Type B pancreatic cell (in vitro differentiated cells): ENCODE results near the gene KRTAP10-10. TPM values are rescaled to one million over a fixed set of nuclear protein-coding genes. Genes with fewer than 3 reads are reported as not detected.
"Not testable (repeated sequence)": the region's sequence is repeated elsewhere in the genome, so short reads cannot be mapped to it uniquely, and the experiment has no call there.

ENCODE experiments used
- DNase-seq: peaks from one replicate; pipeline ENCODE4 v3.0.0; 2021; ENCODE audit warnings: mixed read lengths; ENCODE audit not compliant: unreplicated experiment; ENCODE audit errors: extremely low spot score
- H3K27ac Mint-ChIP-seq: 2 replicates; pipeline ENCODE4 v1.8.0; 2021; ENCODE audit warnings: mild to moderate bottlenecking, mixed read lengths
- H3K27me3 Mint-ChIP-seq: 2 replicates; pipeline ENCODE4 v1.8.0; 2021; ENCODE audit warnings: mixed read lengths
- H3K36me3 Mint-ChIP-seq: 2 replicates; pipeline ENCODE4 v1.8.0; 2021; ENCODE audit warnings: mixed read lengths
- H3K4me1 Mint-ChIP-seq: one replicate; pipeline ENCODE4 v1.8.0; 2021; ENCODE audit warnings: mixed read lengths; ENCODE audit not compliant: unreplicated experiment
- H3K4me3 Mint-ChIP-seq: 2 replicates; pipeline ENCODE4 v1.8.0; 2021; ENCODE audit warnings: mild to moderate bottlenecking, mixed read lengths
- H3K9me3 Mint-ChIP-seq: 2 replicates; pipeline ENCODE4 v1.8.0; 2021; ENCODE audit warnings: mixed read lengths
- total RNA-seq: library from RNA; stranded (reverse); gene quantifications from 2 replicates; pipeline ENCODE4 v1.2.1, GENCODE V29; 2021; ENCODE audit warnings: low replicate concordance
- TF ChIP-seq, protein P1 (sequence below): fragments of 200-600 bp; sonication (generic); conservative IDR thresholded peaks from 2 replicates; pipeline ENCODE4 v1.5.0; 2021; ENCODE audit warnings: antibody characterized with exemption, mild to moderate bottlenecking

Gene KRTAP10-10
- total RNA-seq, 1 donor from 2014 or later: not detected

- Mint-ChIP-seq H3K4me1 (peaks cover 12% of the 10 kb centered on the region), H3K36me3 (no peaks in the 10 kb centered on the region), H3K27me3 (peaks cover 3% of the 10 kb centered on the region), H3K4me3 (no peak overlapping the region), H3K9me3 (peaks cover 13% of the 10 kb centered on the region), H3K27ac (peak overlapping the region; percentile 36)
- TF ChIP-seq, protein P1, sequence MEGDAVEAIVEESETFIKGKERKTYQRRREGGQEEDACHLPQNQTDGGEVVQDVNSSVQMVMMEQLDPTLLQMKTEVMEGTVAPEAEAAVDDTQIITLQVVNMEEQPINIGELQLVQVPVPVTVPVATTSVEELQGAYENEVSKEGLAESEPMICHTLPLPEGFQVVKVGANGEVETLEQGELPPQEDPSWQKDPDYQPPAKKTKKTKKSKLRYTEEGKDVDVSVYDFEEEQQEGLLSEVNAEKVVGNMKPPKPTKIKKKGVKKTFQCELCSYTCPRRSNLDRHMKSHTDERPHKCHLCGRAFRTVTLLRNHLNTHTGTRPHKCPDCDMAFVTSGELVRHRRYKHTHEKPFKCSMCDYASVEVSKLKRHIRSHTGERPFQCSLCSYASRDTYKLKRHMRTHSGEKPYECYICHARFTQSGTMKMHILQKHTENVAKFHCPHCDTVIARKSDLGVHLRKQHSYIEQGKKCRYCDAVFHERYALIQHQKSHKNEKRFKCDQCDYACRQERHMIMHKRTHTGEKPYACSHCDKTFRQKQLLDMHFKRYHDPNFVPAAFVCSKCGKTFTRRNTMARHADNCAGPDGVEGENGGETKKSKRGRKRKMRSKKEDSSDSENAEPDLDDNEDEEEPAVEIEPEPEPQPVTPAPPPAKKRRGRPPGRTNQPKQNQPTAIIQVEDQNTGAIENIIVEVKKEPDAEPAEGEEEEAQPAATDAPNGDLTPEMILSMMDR: no peak
- DNase-seq: no peak
Measured at GRCh38 chr21:44598061-44598460, 39.1 kb upstream of the KRTAP10-10 start.

- H3K4me1 Mint-ChIP-seq: peaks cover 8% of the 10 kb centered on the region
Measured at GRCh38 chr21:44599264-44600029, 37.7 kb upstream of the KRTAP10-10 start.

DNA sequence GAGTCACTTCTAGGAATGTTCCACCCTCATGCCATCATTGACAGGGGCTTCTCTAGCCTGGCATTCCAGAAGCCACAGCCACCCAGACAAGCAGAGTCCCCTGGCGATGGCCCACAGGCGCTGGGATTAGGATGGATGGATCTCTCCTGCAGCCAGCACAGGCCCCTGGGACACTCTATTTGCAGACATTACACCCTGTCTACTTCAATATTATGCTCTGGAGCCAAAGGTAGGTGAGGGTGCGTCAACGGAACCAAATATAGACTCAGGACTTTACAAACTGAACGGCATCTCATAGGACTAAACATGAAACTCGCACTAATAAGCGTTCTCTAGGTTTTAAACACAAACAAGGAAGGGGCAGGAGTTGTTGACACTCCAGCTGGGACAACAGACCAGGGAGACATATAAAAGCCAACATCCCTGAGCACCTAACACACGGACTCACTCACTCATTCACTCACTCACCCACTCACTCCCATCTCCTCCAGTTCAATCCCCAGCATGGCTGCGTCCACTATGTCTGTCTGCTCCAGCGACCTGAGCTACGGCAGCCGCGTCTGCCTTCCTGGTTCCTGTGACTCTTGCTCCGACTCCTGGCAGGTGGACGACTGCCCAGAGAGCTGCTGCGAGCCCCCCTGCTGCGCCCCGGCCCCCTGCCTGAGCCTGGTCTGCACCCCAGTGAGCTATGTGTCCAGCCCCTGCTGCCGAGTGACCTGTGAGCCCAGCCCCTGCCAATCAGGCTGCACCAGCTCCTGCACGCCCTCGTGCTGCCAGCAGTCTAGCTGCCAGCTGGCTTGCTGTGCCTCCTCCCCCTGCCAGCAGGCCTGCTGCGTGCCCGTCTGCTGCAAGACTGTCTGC lies 36.8 kb upstream of the KRTAP10-10 start, which contains the start of gene KRTAP10-7:
TSS of gene KRTAP10-7 (plus strand) at position 480 of the 861 bp plus-strand sequence. CDS start at position 505, 25 bp downstream.
- H3K36me3 Mint-ChIP-seq, H3K27ac Mint-ChIP-seq, H3K4me1 Mint-ChIP-seq, DNase-seq, H3K4me3 Mint-ChIP-seq, H3K27me3 Mint-ChIP-seq: not testable (repeated sequence)
- peaks cover 13% of the 10 kb centered on the region for H3K9me3 Mint-ChIP-seq

More at GRCh38 chr21:44599264-44600029, 37.7 kb upstream of the KRTAP10-10 start:
- Mint-ChIP-seq H3K27ac (no peak overlapping the region), H3K36me3 (no peaks in the 10 kb centered on the region), H3K9me3 (peaks cover 13% of the 10 kb centered on the region), H3K4me3 (no peak overlapping the region), H3K27me3 (peaks cover under 1% of the 10 kb centered on the region)
- DNase-seq: no peak
- TF ChIP-seq, protein P1: no peak

DNA sequence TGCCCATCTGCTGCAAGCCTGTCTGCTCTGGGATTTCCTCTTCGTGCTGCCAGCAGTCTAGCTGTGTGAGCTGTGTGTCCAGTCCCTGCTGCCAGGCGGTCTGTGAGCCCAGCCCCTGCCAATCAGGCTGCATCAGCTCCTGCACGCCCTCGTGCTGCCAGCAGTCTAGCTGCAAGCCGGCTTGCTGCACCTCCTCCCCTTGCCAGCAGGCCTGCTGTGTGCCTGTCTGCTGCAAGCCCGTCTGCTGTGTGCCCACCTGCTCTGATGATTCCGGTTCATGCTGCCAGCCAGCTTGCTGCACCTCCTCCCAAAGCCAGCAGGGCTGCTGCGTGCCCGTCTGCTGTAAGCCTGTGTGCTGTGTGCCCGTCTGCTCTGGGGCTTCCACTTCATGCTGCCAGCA lies 36.1 kb upstream of the KRTAP10-10 start:
- not testable (repeated sequence) for H3K4me1 Mint-ChIP-seq, H3K4me3 Mint-ChIP-seq, H3K27ac Mint-ChIP-seq, H3K27me3 Mint-ChIP-seq, DNase-seq, H3K36me3 Mint-ChIP-seq
- peaks cover 13% of the 10 kb centered on the region for H3K9me3 Mint-ChIP-seq

GRCh38 chr21:44601596-44602462 lies 35.3 kb upstream of the KRTAP10-10 start:
- Mint-ChIP-seq H3K36me3 (no peaks in the 10 kb centered on the region), H3K27me3 (peaks cover 8% of the 10 kb centered on the region), H3K9me3 (peaks cover 13% of the 10 kb centered on the region), H3K27ac (no peak overlapping the region), H3K4me1 (peaks cover 4% of the 10 kb centered on the region), H3K4me3 (no peak overlapping the region)
- TF ChIP-seq, protein P1: no peak
- DNase-seq: no peak

DNA sequence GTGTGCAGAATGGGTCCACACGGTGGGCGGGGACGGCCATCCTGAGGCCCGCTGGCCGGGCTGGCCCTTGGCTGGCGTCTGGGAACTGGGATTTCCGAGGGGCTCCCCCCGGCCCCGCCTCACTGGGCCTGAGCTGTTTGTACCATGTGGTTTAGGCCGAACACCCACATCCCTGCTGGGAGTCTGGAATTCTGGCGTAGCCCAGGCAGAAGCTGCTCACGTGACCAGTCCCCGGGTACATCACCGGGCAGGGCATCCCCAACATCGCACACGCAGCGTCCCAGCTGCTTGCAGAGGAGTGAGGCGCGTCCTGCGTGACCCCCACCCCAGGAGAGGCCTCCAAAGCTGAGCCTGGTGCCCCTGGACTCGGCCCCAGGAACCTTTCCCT lies 34.7 kb upstream of the KRTAP10-10 start:
- H3K9me3 Mint-ChIP-seq: peaks cover 13% of the 10 kb centered on the region
- no peak for DNase-seq
- TF ChIP-seq, protein P1: no peak
- H3K27ac Mint-ChIP-seq: no peak overlapping the region
- peaks cover 4% of the 10 kb centered on the region for H3K4me1 Mint-ChIP-seq
- H3K27me3 Mint-ChIP-seq: peaks cover 8% of the 10 kb centered on the region
- no peaks in the 10 kb centered on the region for H3K36me3 Mint-ChIP-seq
- no peak overlapping the region for H3K4me3 Mint-ChIP-seq
